H1 (cell line): ENCODE measurements around the gene FRMD3.

Experiments used
- ATF2 ChIP-seq: IDR thresholded peaks from 2 replicates; pipeline ENCODE4 v1.6.1; 2012; ENCODE audit warnings: low read length, inconsistent platforms
- CEBPB ChIP-seq: IDR thresholded peaks from 2 replicates; pipeline ENCODE4 v1.6.1; 2012; ENCODE audit warnings: low read depth, low read length
- CTCF ChIP-seq, 3 experiments: IDR thresholded peaks; 1 replicate in 2 of 3; 2 replicates in 1 of 3; pipeline versions ENCODE4 v1.5.1 to v1.6.1; 2011; ENCODE audit warnings: low read length in 3 of 3, mild to moderate bottlenecking in 3 of 3, inconsistent platforms in 2 of 3, low read depth in 1 of 3, moderate library complexity in 1 of 3; ENCODE audit not compliant: insufficient read depth in 1 of 3; ENCODE audit errors: control extremely low read depth in 1 of 3
- GABPA ChIP-seq: IDR thresholded peaks from 2 replicates; pipeline ENCODE4 v1.6.1; 2011; ENCODE audit warnings: mild to moderate bottlenecking, low read length, moderate library complexity, borderline replicate concordance; ENCODE audit not compliant: insufficient read depth
- MAFK ChIP-seq: IDR thresholded peaks from 2 replicates; pipeline ENCODE4 v1.6.1; 2012; ENCODE audit warnings: low read depth, mild to moderate bottlenecking, improper control_type of control experiment, low read length
- POLR2A ChIP-seq, 2 experiments: IDR thresholded peaks; 1 replicate in 1 of 2; 2 replicates in 1 of 2; pipeline ENCODE4 v1.6.1; 2011; ENCODE audit warnings: low read depth in 2 of 2, low read length in 2 of 2, mild to moderate bottlenecking in 2 of 2; ENCODE audit errors: control extremely low read depth in 1 of 2
- POLR2AphosphoS5 ChIP-seq: IDR thresholded peaks from 2 replicates; pipeline ENCODE4 v1.6.1; 2011; ENCODE audit warnings: low read depth, low read length
- RAD21 ChIP-seq, 2 experiments: IDR thresholded peaks in 1 of 2; conservative IDR thresholded peaks in 1 of 2; 2 replicates each; pipeline ENCODE4 v1.6.1; 2011; ENCODE audit warnings: low read depth in 2 of 2, low read length in 2 of 2, improper control_type of control experiment in 1 of 2, inconsistent platforms in 1 of 2, mild to moderate bottlenecking in 1 of 2, moderate library complexity in 1 of 2
- RXRA ChIP-seq: IDR thresholded peaks from 2 replicates; pipeline ENCODE4 v1.6.1; 2011; ENCODE audit warnings: low read depth, mild to moderate bottlenecking, low read length, moderate library complexity; ENCODE audit not compliant: insufficient read depth
- SAP30 ChIP-seq: fragments of 300-600 bp; sonication (generic); IDR thresholded peaks from 2 replicates; pipeline ENCODE4 v1.7.1; 2012; ENCODE audit warnings: low read length, moderate library complexity, mild to moderate bottlenecking, inconsistent platforms; ENCODE audit not compliant: insufficient read depth, insufficient replicate concordance
- SIX5 ChIP-seq: IDR thresholded peaks from 2 replicates; pipeline ENCODE4 v1.6.1; 2011; ENCODE audit warnings: mild to moderate bottlenecking, low read depth, low read length
- YY1 ChIP-seq: IDR thresholded peaks from 2 replicates; pipeline ENCODE4 v1.6.1; 2011; ENCODE audit warnings: low read depth, mild to moderate bottlenecking, low read length

DNA sequence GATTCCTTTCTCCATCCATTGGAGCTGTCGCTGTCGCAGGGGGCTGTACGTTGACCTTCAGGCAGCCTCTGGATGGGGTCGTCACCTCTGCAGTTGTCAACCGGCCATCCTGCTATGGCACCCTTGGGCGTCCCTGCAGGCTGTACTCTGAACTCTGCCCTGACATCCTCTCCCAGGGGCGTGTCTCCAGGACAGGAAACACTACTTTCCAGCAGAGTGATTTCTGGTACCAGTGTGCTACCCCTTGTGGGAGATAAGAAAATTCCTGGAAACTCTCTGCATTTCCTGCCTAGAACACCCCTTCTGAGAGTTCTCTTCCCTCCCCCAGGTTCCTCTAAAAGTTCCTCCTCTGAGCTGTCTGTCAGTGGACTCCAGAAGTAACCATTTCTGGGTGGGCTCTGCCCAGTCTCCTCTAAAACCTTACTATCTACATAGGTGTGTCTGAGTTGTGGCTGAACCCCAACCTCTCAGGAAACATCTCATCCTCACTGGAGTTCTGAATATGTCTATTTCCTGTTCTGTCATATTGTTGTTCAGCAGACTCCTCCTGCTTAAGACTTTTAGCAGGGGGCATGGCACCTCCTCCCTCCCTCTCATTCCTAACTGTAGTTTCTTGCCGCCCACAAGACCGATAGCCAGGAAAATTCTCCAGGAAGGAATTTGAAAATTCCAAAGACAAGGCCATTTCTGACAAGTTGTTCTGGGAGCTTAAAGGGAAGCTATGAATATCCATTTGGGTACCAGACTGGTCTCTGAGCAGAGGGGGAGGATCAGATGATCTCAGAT is 329.9 kb downstream of the FRMD3 start:
- TF ChIP-seq POLR2A (IDR thresholded peaks at IDR 0.05; ENCODE audit: control extremely low read depth in 1 of 2, low read depth in 2 of 2, low read length in 2 of 2) (no peak), RXRA (no peak), GABPA (no peak), SAP30 (no peak), POLR2AphosphoS5 (no peak), RAD21 (IDR thresholded peaks at IDR 0.05 in 1 of 2, conservative IDR thresholded peaks at IDR 0.05 in 1 of 2; ENCODE audit: low read depth in 2 of 2, low read length in 2 of 2) (no peak), MAFK (no peak), CTCF (IDR thresholded peaks at IDR 0.05; ENCODE audit: control extremely low read depth in 1 of 3, insufficient read depth in 1 of 3, low read depth in 1 of 3, low read length in 3 of 3) (no peak), CEBPB (no peak), ATF2 (no peak), YY1 (no peak), SIX5 (no peak)
